NCI-H1105 treated with DMSO at 0.1 percent for 48 hours (cell line): ENCODE results near the gene GLIS1.

ENCODE experiments used
- DNase-seq: peaks from one replicate; lab custom pipeline; 2025; lab: John Stamatoyannopoulos, UW

Gene GLIS1

DNA sequence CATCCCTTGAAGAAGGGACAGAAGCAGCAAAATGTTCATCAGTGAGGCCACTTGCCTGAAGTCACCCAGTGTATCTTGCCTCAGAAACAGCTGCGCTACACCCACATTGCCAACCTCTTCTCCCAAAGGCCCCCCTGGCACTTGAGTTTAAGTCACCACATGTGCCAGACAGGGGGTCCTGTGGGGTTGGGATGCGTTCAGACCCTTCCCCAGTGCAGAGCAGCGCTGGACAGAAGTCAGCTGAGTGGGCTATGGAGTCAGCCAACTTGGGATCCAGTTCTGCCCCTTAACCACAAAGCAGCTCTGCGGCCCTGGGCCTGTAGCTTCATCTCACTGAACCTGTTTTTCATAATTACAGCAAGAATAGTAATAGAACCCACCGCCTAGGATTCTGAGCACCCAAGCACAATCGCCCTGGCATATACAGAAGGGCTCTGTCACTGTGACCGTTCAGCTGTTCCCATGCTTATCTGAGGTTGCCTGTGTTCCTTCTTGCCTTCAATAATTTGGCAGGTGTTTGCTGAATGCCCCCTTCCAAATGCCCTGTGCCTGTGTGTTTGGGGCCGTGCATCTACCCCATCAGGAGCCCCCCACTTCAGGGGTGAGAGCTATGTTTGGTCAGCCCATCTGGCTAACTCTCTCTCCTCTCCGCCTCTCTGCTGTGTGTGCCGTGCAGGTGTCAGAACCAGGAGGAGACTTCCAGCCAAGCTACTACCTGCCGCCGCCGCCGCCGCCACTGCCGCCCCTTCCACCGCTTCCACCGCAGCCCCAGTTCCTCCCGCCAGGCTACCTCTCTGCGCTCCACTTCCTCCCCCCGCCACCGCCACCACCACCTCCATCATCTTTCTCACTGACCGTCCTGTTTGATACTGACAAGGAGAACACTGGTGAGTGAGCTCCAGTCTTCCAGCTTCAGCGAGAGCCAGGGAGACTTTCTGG is 274.7 kb downstream of the GLIS1 start:
- no peak for DNase-seq

- no peak for DNase-seq
These were observed 276.0 kb downstream of the GLIS1 start for GRCh38 chr1:53462769-53463501.

DNA sequence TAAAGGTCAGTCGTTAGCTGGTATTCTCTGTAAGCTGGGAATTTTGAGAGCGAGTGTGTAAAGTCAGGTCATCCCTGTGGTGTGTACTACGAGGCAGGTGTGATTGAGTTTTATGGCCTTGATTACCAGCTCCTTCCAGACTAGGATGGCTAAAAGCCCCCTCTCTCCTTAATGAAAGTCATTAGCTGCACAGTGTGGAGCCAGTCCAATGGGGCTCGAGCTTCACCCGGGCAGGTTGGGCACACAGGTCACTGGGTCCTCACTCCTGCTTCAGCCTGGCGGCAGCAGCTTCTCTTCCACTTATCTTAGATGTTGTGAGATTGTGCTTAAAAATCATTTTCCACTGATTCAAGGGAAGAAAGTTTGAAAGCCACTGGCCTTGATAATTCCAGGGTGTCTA is 276.8 kb downstream of the GLIS1 start:
- DNase-seq = no peak

DNA sequence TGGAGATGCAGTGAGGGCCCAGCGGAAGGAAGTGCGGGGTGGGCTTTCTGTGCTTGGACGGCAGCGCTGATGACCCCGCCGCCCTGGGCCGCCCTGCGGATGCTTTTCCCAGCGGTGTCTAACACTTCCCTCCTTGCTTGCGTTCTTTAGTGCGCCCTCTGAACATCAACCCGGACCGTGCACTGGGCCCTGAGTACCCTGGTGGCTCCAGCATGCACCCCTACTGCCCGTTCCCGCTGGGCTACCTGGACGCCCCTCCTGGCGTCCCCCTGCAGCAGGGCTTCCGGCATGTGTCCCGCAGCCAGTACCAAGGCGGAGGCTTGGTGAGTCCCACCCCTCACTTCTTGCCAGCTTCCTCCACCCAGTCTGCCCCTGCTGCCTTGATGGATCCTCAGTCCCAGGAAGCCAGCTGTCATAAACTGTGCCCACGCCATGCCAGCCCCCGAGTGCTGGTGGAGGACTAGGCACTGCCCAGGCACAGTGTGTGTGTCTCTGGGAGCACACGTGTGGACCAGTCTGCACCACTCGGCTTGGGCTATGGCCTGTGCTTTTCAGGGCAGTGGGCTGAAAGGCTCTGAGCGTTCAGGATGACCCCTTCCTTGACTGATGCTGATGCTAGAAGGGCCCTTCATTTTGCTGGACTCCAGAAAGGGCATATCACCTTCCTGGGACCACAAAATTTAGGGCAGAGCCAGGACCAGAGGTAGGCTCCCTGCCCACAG is 277.5 kb downstream of the GLIS1 start:
- DNase-seq = no peak

- no peak for DNase-seq
These were observed 278.2 kb downstream of the GLIS1 start for GRCh38 chr1:53460666-53461322.

DNA sequence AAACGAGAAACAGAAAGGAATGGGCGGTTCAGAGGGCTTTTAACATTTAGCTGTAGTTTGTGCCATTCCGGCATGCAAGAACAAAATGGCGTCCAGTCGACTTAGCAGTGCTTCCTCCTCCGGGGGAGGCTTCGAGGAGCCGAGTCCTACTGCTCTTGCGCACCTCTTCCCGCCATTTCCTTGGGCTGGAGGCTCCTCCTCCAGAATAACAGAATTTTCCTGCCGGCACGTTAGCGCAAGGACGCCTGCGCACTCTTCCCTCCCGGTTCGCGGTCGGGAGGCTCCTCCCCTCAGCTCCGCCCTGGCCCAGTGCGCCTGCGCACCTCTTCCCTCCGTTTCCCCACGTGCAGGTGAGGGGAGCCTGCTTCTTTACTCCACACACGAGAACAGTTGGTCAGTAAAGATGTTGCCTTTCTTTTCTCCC is 278.7 kb downstream of the GLIS1 start:
- DNase-seq = no peak

DNA sequence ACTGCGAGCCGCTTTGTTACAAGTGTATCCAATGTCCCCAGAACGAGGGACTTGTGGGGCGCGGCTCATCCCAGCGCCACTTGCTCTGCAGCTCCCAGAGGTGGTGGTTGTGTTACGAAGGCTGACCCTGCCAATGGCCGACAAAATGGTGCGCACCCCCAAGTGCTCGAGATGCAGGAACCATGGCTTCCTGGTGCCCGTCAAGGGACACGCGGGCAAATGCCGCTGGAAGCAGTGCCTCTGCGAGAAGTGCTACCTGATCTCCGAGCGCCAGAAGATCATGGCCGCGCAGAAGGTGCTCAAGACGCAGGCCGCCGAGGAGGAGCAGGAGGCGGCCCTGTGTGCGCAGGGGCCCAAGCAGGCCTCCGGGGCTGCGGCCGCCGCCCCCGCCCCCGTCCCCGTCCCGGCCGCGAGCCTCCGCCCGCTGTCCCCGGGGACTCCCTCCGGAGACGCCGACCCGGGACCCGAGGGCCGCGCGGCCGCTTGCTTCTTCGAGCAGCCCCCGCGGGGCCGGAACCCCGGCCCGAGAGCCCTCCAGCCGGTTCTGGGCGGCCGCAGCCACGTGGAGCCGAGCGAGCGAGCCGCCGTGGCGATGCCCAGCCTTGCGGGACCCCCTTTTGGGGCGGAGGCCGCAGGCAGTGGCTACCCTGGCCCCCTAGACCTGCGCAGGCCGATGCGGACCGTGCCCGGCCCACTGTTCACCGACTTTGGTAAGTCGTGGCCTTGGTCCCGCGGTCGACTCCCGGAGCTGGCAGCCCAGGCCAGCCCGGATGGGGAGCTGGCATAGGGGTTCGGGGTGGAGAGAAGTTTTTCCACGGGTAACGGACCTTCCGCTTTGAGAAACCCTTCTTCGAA is 279.4 kb downstream of the GLIS1 start, which contains the start of gene DMRTB1:
TSS of gene DMRTB1 (plus strand) at position 79 of the 855 bp plus-strand sequence. CDS start at position 134, 55 bp downstream.
- DNase-seq = no peak

DNA sequence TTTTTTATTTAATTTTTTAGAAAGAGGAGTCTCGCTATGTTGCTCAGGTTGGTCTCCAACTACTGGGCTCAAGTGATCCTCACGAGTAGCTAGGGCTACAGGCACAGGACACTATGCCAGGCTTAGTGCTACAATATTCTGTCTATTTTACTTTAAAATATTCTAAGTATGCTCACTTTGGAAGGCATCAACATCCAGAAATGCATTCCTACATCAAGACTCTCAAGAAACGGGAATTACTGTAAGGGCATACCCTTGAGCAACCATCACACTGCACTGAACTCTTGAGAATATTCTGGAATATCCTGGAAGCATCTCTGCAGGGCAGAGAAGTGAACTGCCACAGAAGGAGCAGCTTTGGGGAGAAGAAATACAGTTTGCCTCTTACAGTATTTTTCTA is 280.3 kb downstream of the GLIS1 start:
- no peak for DNase-seq
